Omental fat pad (tissue), 4 donors: ENCODE measurements around the gene ASTN2. TPM values are rescaled to one million over a fixed set of nuclear protein-coding genes. Genes with fewer than 3 reads are reported as not detected.

Source experiments
- ATAC-seq: fragments of 150-250 bp; one replicate; pipeline ENCODE4 v1.9.1; 2016; ENCODE audit warnings: mild to moderate bottlenecking, moderate library complexity; ENCODE audit not compliant: low FRiP score
- DNase-seq: peaks from one replicate; pipeline ENCODE4 v3.0.0-alpha.2; 2019; ENCODE audit warnings: low spot score
- CTCF ChIP-seq, 3 donors: fragments of 450-650 bp; IDR thresholded peaks; one replicate each; pipeline ENCODE4 v1.5.1; 2016 to 2017; ENCODE audit warnings: antibody characterized with exemption in 3 of 3, mild to moderate bottlenecking in 3 of 3, moderate library complexity in 2 of 3
- total RNA-seq, 4 donors: library from RNA; depleted of rRNA; stranded (reverse); fragments of >200 nt; gene quantifications; one replicate each; pipeline ENCODE4 v1.1.0, GENCODE V29; 2016

The ASTN2 gene
- total RNA-seq, 4 donors from 2014 or later = 1.1 to 8.4 (median 3.6) TPM

GRCh38 chr9:116998305-116998704, 416.6 kb downstream of the ASTN2 start:
- no peak for TF ChIP-seq CTCF (IDR thresholded peaks at IDR 0.05)
- ATAC-seq (no peak), DNase-seq (no peak)

- TF ChIP-seq CTCF (IDR thresholded peaks at IDR 0.05) = no peak
- ATAC-seq (no peak), DNase-seq (no peak)
Observed at GRCh38 chr9:116992865-116993264, 422.0 kb downstream of the ASTN2 start.

GRCh38 chr9:116991051-116991450, 423.8 kb downstream of the ASTN2 start:
- no peak for DNase-seq
- ATAC-seq = no peak

GRCh38 chr9:116990592-116990991, 424.3 kb downstream of the ASTN2 start:
- TF ChIP-seq CTCF (IDR thresholded peaks at IDR 0.05) = no peak
- ATAC-seq = no peak
- DNase-seq = no peak

More at GRCh38 chr9:116991051-116991450, 423.8 kb downstream of the ASTN2 start:
- no peak for TF ChIP-seq CTCF (IDR thresholded peaks at IDR 0.05)

- TF ChIP-seq CTCF (IDR thresholded peaks at IDR 0.05) = no peak
- no peak for ATAC-seq
Observed at GRCh38 chr9:116987721-116988485, 427.0 kb downstream of the ASTN2 start.

GRCh38 chr9:116986015-116986414, 428.8 kb downstream of the ASTN2 start:
- DNase-seq (no peak), ATAC-seq (no peak)
- TF ChIP-seq CTCF (IDR thresholded peaks at IDR 0.05) = no peak

More at GRCh38 chr9:116987721-116988485, 427.0 kb downstream of the ASTN2 start:
- no peak for DNase-seq

GRCh38 chr9:116985596-116985995, 429.3 kb downstream of the ASTN2 start:
- no peak for DNase-seq
- ATAC-seq = no peak
- no peak for TF ChIP-seq CTCF (IDR thresholded peaks at IDR 0.05)
